ENCODE results near the gene TAS1R2. TPM values are rescaled to one million over a fixed set of nuclear protein-coding genes. Genes with fewer than 3 reads are reported as not detected.

The TAS1R2 gene
- total RNA-seq, 2 donors from 2014 or later, result not detected

- 91 to 97% methylated on average over 3 of the region's 3 CpGs for WGBS, 2 experiments (ENCODE audit: insufficient coverage in 1 of 2, insufficient read length in 1 of 2)
- Mint-ChIP-seq H3K4me1 (no peaks in the 10 kb centered on the region), H3K9me3 (no peaks in the 10 kb centered on the region), H3K27ac (no peak overlapping the region), H3K27me3 (ENCODE audit: insufficient read depth) (peaks cover 18% of the 10 kb centered on the region), H3K36me3 (ENCODE audit: low read depth) (no peaks in the 10 kb centered on the region), H3K4me3 (no peak overlapping the region)
- Histone ChIP-seq H3K4me3 (ENCODE audit: low read length) (no peak overlapping the region), H3K27ac (ENCODE audit: low read depth, low read length) (no peak overlapping the region), H3K36me3 (ENCODE audit: control insufficient read depth, insufficient read depth, low read length) (no peaks in the 10 kb centered on the region), H3K4me1 (ENCODE audit: control insufficient read depth, insufficient read depth, low read length) (no peaks in the 10 kb centered on the region), H3K27me3 (ENCODE audit: control insufficient read depth, insufficient read depth, low read length, poor library complexity, severe bottlenecking) (peaks cover 11% of the 10 kb centered on the region), H3K9me3 (ENCODE audit: control insufficient read depth, low read length) (no peaks in the 10 kb centered on the region), H3K9ac (ENCODE audit: extremely low read depth, low read length, poor library complexity, severe bottlenecking) (no peak overlapping the region)
- no peak for TF ChIP-seq CTCF (conservative IDR thresholded peaks at IDR 0.05)
- no peak for DNase-seq
Measured at GRCh38 chr1:18866846-18867245, 7.4 kb upstream of the TAS1R2 start.

GRCh38 chr1:18866314-18866713 is 6.9 kb upstream of the TAS1R2 start:
- Mint-ChIP-seq H3K4me3 (no peak overlapping the region), H3K27me3 (ENCODE audit: insufficient read depth) (peaks cover 18% of the 10 kb centered on the region), H3K9me3 (no peaks in the 10 kb centered on the region), H3K4me1 (no peaks in the 10 kb centered on the region), H3K36me3 (ENCODE audit: low read depth) (no peaks in the 10 kb centered on the region), H3K27ac (no peak overlapping the region)
- Histone ChIP-seq H3K4me1 (ENCODE audit: control insufficient read depth, insufficient read depth, low read length) (no peaks in the 10 kb centered on the region), H3K9ac (ENCODE audit: extremely low read depth, low read length, poor library complexity, severe bottlenecking) (no peak overlapping the region), H3K27me3 (ENCODE audit: control insufficient read depth, insufficient read depth, low read length, poor library complexity, severe bottlenecking) (peaks cover 11% of the 10 kb centered on the region), H3K9me3 (ENCODE audit: control insufficient read depth, low read length) (no peaks in the 10 kb centered on the region), H3K27ac (ENCODE audit: low read depth, low read length) (no peak overlapping the region), H3K4me3 (ENCODE audit: low read length) (no peak overlapping the region), H3K36me3 (ENCODE audit: control insufficient read depth, insufficient read depth, low read length) (no peaks in the 10 kb centered on the region)
- no peak for DNase-seq
- no peak for TF ChIP-seq CTCF (conservative IDR thresholded peaks at IDR 0.05)
- WGBS, 2 experiments (ENCODE audit: insufficient coverage in 1 of 2, insufficient read length in 1 of 2), result 92 to 94% methylated on average over 6 of the region's 6 CpGs

GRCh38 chr1:18865176-18865575 is 5.7 kb upstream of the TAS1R2 start:
- Histone ChIP-seq H3K27ac (ENCODE audit: low read depth, low read length) (no peak overlapping the region), H3K9ac (ENCODE audit: extremely low read depth, low read length, poor library complexity, severe bottlenecking) (no peak overlapping the region), H3K9me3 (ENCODE audit: control insufficient read depth, low read length) (no peaks in the 10 kb centered on the region), H3K4me1 (ENCODE audit: control insufficient read depth, insufficient read depth, low read length) (no peaks in the 10 kb centered on the region), H3K27me3 (ENCODE audit: control insufficient read depth, insufficient read depth, low read length, poor library complexity, severe bottlenecking) (peaks cover 11% of the 10 kb centered on the region), H3K4me3 (ENCODE audit: low read length) (no peak overlapping the region), H3K36me3 (ENCODE audit: control insufficient read depth, insufficient read depth, low read length) (no peaks in the 10 kb centered on the region)
- Mint-ChIP-seq H3K4me1 (no peaks in the 10 kb centered on the region), H3K4me3 (no peak overlapping the region), H3K36me3 (ENCODE audit: low read depth) (no peaks in the 10 kb centered on the region), H3K27me3 (ENCODE audit: insufficient read depth) (peaks cover 18% of the 10 kb centered on the region), H3K9me3 (no peaks in the 10 kb centered on the region), H3K27ac (no peak overlapping the region)
- no peak for DNase-seq
- WGBS, 2 experiments (ENCODE audit: insufficient coverage in 1 of 2, insufficient read length in 1 of 2), result 84 to 93% methylated on average over 6 to 9 of the region's 9 CpGs
- TF ChIP-seq CTCF (conservative IDR thresholded peaks at IDR 0.05), result no peak
